GM21723 (cell line): Measurements from ENCODE around the gene C22orf42.
"Not testable (repeated sequence)": the region's sequence is repeated elsewhere in the genome, so short reads cannot be mapped to it uniquely, and the experiment has no call there.

Experiments
- ATAC-seq: cut with Tn5 transposase; IDR thresholded peaks from one replicate; pipeline ENCODE4 v1.9.1; 2021; ENCODE audit warnings: mild to moderate bottlenecking, moderate library complexity; ENCODE audit not compliant: unreplicated experiment

The C22orf42 gene

DNA sequence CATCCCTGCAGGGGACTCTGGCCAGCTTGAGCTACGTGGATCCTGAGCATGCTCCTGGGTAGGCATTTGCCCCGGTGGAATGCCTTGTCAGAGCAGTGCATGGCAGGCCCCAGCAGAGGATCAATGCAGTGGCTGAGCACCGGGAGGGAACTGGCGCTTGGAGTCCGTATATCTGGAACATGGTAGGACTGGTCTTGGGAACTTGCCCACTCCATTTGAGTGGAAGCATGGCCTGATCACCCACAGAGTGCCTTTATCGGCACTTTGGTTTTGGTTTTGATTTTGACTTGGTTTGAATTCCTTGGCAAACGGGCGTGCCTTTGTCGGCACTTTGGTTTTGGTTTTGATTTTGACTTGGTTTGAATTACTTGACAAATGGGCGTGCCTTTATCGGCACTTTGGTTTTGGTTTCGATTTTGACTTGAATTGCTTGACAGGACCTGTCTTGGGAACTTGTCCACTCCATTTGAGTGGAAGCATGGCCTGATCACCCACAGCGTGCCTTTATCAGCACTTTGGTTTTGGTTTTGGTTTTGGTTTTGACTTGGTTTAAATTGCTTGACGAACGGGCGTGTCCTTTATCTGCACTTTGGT, 21.3 kb downstream of the C22orf42 start:
- not testable (repeated sequence) for ATAC-seq

DNA sequence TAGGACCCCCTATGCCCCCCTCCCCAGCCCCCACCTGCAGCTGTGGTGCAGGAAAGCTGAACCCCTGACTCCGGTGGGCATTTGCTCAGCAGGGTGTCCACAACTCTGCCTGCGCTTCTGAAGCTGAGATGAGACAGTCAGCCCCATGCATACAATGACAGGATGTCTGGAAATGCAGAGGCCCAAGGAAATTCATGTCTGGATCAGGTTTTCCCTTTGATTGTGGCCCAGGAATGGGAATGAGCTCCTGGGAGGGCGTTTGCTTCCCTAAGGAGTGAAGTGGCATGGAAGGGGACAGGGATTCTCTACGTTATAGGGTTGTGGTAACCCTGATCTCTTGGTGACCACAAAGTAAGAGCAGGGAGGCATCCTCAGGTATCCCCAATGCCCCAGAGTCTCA, 22.2 kb downstream of the C22orf42 start:
- not testable (repeated sequence) for ATAC-seq

DNA sequence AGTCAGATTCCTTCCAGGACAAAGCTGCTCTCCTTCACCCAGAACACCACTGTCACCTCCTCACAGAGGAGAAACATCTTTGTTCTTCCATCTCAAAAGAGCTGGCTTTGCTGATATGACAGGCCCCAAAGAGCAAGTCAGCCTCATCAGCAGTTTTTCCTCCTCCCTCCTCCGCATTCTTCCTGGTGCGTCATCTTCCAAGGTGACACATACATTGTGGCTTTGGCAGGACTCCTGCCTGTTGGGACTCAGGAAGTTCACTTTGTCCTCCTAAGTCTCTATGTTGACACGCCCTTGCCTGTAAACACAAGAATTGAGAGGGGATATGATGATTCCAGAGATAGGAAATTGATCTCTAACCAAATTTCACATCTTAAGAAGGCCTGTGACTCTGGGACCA, 23.1 kb downstream of the C22orf42 start:
- not testable (repeated sequence) for ATAC-seq

DNA sequence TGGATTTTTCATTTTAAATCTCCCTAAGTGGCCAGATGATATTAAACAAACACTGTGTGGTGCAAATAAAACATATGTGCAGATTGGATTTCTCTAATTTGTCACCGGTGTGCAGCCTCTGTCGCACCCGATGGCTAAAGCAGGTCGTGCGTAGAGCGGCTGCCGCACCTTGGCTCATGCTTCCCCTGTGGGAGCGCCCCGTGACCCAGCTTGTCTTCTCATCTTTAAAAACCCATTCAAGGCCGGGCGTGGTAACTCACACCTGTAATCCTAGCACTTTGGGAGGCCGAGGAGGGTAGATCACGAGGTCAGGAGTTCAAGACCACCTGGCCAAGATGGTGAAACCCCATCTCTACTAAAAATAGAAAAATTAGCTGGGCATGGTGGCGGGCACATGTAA, 24.3 kb downstream of the C22orf42 start:
- not testable (repeated sequence) for ATAC-seq

DNA sequence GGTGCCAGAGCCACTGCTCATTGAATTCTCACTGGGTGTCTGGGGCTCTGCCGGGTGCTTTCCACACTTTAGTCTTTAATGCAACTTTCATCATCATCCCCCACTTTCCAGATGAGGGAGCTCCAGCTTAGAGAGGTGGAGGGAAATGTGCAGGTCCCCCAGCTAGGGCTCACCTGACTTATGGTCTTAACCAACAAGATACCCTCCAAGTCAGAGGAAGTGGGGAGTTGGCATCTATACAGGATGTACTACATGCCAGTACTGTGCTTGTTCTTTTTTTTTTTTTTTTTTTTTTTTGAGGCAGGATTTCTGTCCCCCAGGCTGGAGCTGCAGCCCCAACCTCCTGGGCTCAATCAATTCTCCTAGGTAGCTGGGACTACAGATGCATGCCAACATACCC, 26.3 kb downstream of the C22orf42 start:
- ATAC-seq: no peak

DNA sequence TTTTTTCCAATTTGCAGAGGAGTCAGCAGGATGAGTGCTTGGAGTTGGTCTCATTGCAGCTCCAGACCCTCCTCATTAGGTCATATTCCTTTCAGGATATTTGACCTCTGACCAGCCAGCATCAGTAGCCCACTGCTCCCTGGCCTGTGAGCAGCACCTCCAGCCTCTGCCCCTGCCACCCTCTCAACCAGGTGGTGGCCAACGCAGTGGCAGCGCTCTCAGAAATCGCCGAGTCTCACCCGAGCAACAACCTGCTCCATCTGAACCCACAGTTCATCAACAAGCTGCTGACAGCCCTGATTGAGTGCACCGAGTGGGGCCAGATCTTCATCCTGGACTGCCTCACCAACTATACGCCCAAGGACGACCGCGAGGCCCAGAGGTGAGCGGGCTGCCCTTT, 27.0 kb downstream of the C22orf42 start:
- no peak for ATAC-seq

DNA sequence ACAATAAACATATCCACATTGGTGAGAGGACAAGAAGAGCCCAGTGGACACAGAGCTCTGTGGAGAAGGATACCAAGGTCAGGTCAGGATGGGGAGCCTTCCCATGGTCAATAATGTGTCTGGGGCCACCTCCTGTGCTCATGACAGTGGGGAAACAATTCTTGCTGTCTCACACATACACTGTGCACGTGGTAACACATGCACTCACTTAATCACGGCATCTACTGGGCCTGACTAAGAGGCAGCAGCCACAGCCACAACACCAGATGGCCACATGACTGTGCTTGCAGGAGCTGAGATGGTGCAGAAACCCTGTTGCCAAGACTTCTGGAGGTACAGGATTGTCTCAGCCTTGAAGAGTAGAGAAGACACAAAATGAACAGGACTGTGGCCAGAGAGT, 28.6 kb downstream of the C22orf42 start:
- no peak for ATAC-seq

DNA sequence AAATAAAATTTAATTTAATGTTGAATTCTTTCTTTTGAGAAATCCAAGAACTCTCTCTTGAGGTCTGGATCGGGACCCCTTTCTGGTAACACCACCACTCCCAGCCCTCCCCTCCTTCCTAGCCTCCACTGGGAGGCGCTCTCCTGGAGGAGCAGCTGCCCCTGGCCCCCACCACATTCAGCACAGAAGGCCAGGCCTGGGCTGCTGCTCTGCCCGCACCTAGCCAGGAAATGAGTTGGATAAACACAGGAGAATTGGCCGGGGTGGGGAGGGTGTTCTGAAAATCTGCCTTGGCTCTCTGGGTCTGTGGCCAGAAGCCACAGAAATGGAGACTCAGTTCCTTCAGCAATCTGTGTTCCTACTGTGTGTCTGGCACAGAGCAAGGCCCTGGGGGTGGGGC, 31.2 kb downstream of the C22orf42 start:
- ATAC-seq: no peak

DNA sequence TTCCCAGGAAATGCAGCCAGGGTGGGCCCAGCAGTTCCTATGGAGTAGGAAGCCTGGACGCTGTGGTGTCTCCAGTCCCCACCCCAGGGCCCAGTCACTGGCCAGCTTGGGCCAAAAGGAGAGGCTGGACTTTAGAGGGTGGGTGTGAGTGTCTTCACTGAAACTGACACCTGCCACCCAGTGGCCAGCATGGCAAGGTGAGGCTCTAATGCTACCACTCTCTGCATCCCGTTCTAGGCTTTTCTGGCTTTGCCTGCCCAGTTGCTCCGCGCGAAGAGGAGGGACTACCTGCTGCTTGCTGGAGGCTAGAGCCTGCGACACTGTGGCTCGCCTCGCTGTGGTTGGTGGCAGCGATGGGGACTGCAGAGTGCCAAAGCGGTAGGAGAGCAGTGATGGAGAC, 35.4 kb downstream of the C22orf42 start:
- no peak for ATAC-seq

DNA sequence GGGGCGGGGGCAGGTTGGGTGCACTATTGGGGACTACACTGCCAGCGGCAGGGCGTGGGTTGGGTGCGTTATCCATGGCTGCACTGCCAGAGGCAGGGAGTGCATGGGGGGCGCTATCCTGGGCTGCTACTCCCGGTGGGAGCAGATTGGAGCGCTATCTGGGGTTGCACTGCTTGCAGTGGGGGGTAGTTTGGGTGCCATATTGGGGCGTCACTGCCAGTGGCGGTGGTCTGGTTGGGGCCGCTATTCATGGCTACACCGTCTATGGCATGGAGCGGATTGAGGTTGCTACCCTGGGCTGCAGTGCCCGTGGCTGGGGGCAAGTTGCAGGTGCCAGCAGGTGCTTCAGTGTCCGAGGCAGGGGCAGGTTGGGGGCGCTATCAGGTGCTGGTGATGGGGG, 36.2 kb downstream of the C22orf42 start:
- ATAC-seq: no peak

DNA sequence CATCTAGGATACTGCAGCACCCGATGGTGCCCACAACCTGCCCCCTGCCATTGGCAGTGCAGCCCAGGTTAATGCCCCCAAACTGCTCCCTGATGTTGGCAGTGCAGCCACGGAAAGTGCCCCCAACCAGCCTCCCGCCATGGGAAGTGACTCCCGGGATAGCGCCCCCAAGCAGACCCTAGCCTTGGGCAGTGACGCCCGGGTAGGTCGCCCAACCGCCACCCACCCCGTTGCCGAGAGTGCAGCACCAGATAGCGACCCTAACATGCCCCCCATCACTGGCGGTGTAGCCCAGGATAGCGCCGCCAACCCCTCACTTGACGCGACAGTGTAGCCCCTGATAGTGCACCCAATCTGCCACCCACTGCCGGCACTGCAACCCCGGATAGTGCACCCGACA, 38.5 kb downstream of the C22orf42 start:
- no peak for ATAC-seq

DNA sequence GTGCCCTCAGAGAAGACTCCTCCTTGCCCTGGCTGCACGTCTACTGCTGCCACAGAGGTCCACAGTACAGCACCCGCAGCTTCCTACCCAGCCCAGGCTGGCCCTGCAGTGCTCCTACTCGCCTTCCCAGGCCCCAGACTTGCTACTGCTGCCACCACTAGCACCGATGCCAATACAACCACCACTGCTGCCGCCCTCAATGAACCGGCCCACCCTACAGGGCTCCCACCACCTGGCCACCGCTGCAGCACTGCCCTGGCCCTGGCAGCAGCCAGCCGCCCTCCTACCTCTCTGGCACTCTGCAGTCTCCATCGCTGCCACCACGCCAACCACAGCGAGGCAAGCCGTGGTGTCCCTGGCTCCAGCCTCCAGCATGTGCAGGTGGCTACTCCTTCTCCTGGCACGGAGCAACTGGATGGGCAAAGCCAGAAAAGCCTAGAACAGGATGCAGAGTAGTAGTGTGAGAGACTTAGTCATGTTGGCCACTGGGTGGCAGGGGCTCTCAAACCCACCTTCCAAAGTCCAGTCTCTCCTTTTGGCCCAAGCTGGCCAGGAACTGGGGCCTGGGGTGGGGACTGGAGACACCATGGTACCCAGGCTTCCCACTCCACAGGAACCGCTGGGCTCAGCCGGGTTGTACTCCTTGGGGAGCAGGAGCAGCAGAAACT, 39.4 kb downstream of the C22orf42 start:
- ATAC-seq: no peak

DNA sequence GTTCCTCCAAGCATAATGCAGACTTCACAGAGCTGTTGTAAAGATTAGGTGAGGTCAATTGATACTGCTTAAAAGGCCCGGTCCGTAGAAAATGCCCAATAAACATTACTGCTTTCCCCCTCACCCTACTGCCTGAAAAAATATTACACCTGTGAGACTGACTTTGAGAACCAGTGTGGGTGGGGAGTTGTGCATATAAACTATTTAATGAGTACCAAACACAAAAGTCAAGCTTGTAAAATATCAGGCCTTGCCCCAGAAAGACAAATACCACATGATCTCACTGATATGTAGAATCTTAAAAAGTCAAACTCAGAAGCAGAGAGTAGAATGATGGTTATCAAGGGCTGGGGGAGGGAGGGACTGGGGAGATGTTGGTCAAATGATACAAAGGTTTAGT, 46.7 kb downstream of the C22orf42 start:
- no peak for ATAC-seq

DNA sequence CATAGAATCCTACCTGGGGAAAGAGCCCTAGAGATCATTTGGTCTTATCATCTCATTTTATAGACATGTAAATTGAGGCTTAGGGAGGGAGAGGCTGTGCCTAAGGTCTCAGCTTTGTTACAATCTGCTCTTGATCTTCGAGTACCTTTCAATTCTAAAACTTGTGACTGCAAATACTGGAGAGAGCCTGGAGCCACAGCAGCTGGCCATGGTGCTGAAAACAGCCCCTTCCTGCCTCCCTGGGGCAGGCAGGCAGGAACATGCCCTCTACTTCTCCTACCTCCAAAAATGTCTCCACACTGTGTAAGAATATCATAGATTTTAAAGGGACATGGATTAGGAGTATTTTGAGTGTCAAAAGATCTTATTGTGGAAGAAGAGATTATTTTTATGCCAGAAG, 52.2 kb downstream of the C22orf42 start:
- ATAC-seq: no peak

DNA sequence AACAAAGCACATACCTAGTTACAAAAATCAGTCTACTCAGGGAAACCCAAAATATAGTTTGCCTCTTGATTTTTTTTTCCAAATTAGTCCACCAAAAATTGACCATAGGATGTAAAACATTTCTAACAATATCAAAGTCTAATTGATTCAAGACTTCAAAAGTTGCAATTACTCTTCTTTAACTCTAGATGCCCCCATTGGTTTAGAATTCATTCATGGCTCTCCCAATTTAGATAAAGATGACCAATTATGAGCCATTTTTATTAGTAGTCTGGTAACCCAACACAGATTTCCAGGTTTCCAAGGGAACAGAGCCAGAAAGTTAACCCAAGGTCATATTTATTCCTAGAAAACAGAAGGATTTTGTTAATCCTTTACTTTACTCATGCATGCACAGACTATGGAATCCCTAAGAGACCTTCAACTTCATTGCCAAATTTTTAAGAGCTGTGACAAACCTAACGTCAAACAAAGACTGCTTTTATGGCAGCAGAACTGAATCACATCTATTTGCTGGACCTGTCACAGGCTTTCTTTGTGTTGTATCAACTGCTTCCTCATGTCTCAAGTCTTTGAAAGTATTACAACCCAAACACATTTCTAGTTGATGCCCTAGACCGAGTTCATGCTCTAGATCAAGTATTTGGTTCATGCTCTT, 55.3 kb downstream of the C22orf42 start:
- no peak for ATAC-seq

DNA sequence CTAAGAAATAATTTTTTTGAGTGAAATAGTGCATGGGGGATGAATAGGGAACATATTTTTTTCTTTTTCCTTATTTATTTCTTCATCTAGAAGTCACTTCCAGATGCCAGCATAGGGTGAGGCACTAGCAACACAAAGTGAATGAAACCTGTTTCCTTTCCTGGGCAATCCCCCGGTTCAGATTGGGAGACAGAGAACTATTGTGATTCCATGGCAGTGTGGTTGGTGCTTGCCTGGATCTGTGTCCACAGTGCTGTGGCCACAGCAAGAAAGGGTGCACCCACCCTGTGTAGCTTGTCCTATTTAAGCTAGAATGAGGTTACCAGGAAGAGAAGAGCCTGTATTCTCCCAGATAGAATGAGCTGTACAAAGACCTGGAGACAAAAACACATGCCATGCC, 58.4 kb downstream of the C22orf42 start:
- no peak for ATAC-seq
